Activated CD8-positive, alpha-beta memory T cell treated with anti-CD3 and anti-CD28 coated beads, Interleukin-2, amount 50 U/mL, for 1 hour (primary cell): Measurements from ENCODE around the gene LBH.

Source experiments
- DNase-seq: peaks from one replicate; pipeline ENCODE4 v3.0.0-alpha.2; 2020; ENCODE audit errors: extremely low read depth

LBH gene

DNA sequence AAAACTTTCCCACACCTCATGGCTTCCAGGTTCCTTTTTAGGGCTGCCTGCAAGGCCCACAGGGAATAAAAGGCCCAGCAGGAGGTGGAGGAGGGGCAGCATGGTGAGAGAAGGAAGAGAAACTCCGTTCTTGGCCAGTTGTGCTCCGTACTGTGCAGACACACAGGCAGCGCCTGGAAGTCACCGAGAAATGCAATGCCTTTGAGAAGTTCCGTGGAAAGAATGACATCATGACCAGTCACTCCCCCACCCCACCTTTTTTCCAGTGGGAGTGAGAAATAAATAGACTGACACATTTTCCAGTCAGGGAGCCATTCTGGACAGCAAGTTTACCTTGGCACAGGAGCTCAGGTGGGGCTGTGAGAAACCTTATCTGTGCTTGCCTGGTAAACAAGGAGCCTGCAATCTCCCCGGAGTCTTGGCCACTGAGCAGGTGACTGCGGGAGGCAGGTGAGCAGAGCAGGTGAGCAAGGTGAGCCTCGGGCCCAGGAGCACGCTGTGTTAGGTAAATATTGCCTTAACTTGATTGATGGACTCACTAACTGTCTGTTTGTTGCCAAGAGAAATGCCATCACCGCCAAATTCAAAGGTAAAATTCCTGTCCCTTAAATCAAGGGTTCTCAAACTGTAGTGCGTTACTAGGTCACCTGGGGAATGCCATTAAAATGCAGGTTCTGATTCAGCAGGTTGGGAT is 13.5 kb upstream of the LBH start:
- no peak for DNase-seq

DNA sequence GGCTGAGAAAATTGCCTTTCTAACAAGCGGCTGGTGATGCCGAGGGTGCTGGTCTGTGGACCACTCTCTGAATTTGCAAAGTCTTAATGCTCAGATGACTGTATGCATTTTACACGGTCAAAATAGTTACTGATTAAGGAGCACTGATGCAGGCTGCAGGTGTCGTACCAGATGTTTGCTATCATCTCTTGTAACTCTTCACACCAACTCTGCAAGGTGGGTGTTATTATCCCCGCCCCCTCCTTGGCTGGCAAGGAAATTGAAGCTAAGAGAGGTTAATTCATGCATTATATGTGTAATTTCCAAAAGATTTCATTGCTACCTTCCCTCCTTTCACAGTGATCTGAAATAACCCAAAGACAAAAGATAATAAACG is 13.0 kb upstream of the LBH start:
- DNase-seq: no peak

DNA sequence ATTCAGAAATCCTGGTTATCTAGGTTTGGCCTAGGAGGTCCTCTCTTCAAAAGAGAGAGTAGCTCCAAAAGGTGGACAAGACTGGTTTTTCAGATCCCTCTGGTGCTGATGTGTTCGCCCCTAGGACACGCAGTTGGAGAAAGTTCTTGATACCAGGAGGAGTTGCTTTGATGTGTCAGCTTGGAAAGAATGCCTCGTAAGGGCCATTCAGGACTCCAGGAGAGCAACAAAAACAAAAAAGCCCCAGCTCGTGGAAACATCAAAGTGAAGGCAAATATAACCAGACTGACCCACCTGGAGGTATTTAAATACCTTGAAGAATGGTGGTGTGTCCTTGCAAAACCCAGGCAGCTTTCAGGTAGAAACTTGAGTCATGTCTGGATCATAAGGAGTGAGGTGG is 12.5 kb upstream of the LBH start:
- no peak for DNase-seq

DNA sequence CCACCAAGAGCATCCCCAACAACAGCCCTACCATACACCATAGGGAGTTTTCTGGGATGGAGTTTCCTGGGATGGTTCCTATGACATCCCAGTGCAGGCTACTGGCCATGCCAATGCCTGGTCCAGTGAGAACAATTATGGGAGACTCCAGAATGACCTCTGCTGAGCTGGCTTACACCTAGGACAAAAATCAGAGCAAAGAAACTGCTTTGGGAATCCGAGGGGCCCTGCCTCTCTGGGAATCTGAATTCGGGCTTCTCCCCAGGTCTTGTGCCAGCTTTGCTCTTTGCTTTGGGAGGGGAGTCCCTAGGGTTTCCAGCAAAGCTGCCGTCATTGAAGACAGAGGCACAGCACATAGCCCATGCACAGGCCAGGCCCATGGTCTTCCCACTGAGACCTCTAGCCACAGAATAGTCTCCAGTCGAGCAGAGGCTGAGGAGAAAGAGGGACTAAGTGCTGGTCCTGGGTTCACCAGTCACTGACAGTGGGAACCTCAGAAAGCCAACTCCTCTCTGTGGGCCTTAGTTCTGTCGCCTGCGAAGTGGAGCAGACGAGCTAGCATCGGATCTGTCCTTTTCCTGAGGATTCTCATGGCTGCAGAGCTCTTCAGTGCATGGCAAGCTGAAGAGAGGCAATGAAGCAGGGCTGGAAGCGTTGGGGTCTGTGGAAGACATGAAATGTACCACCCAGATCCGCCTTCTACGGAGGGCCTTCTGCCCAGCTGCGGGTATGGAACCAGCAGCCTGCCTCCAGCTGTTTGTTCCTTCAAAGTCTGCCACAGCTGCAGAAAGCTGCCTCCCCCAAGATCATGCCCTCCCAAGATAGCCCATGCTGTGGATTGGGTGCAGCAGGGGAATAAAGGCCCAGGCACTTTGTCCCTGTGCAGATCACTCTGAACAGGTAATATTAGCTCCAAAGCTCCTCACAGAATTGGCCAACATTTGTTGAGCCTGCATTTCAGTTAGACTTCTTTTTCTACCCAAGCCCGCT is 11.2 kb upstream of the LBH start:
- no peak for DNase-seq

DNA sequence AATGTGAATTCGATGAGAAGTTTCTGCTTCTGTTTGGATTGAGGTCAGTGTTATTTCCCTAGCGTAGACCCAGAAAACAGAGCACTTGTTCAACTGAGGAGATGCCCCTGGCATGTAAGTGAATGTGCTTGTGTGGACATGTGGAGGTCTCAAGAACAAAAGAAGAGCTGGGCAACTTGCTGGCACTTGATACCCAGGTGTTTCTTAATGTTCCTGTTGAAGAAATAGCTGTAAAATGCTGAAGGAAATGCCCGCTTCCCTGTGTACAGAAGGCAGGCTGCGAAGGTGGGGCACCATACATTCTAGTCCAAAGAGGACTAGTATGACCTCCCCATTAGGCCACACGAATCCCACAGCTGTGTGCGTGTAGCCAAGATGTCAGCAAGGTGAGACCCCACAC is 9.8 kb upstream of the LBH start:
- DNase-seq: no peak

DNA sequence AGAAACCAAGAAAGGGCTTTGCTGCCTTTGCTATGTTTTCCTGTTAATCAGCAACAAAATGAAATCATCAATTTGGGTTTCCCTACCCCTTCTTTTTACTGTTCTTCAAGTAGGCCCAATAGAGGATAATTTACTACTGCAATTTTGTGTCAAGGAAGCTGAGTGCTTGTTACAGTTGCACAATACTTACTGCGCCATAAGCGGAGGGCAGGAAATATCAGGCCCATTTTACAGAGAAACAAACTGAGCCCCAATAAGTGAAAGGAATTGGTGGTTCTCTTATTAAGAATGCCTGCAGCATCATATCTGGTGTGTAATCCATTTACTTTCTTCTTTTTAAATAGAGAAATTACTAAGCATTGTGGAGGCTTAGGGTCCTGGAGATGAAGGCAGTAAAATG is 9.3 kb upstream of the LBH start:
- no peak for DNase-seq

DNA sequence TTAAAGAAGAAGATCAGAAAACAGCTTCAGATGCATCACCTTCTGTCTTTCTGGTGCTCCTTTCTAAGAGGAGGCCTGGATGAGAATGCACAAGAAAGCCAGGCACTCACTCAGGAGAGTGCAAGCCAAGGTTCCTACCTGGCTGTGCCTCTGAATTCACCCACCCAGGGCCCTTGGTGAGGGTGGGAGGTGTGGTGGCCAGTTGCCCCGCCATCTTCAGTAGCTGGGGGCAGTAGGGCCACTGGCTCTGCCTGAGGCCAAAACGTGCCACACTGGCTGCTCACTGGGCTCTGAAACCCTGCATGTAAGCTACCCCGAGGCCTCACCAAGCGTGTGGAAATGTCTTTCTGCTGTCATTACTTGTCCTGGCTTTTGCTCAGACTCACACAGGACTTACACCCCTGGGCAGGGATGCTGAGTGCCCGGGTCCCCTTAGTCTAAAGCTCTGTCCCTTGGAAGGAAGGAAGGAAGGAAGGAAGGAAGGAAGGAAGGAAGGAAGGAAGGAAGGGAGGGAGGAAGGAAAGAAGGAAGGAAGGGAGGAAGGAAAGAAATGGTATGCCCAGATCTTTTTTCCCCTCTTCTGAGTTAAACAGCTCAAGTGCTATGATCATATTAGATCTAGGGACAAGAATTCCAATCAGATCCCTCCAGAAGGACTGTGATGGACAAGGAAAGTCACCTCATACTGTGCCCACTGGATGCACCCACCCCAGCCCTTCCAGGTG is 8.5 kb upstream of the LBH start:
- DNase-seq: no peak

DNA sequence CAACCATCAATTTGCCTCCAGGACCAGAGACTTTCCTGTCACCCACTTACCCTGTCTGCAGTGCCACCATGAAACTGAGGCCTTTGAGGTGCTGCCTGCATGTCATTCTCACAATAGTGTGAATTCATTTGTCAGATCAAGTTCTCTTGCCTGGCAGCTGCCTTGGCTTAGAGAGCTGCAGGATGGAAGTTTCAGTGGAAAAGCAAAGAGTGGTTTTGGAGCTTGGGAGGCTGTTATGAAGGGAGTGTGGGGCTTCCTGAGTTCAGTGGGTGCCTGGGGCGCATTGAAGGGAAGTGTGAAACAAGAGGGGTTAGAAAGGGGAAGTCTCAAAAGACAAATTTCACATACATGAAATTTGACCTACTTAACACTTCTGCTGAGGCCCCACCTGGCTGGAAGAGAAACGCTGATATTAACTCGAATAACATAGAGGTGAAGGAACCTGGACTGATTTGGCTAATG is 7.9 kb upstream of the LBH start:
- no peak for DNase-seq

DNA sequence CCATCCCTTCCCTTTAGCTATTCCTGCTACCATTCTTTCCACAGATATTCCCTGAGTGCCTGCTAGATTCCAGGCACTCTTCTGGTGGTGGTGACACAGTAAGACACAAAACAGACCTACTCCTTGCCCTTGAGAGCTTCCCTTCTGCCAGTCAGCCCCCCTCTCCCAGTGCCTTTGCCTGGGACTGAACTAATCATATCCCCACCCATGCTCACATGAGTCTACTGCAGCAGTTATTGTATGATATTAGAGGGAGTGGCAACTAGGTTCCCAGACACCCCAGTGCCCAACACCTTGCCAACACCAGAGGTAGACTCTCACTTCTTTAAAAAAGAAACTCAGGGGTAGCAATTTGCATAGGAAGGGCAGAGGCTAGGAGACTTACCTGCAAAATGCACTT is 7.2 kb upstream of the LBH start:
- no peak for DNase-seq

DNA sequence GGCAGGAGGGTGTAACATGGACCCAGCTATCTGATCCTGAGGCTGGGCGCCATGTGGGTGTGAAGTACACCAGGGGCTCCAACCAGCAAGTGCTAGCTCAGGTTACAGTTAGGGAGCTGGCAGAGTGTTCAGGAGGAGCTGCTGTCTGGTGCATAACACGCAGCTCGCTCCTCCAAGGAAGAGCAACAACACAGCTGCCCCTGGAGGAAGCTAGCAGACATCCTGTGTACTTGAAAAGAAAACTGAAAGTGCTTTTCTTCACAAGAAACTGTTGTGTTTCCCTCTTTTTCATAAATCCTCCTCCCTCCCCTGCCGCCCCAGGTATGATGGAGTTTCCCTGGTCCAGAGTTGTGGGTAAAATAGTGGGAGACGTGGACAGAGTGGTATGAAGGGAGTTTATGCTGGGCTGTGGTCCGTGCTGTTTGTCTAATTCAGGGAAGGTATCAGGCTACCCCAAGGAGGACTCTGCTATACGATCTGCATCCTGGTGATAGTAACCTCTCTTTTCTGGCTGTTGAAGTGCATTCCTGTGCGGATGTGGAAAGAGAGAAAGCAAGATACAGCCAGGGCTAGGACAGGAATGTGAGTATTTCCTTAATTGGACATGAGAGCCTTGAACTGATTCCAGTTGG is 6.1 kb upstream of the LBH start:
- no peak for DNase-seq

DNA sequence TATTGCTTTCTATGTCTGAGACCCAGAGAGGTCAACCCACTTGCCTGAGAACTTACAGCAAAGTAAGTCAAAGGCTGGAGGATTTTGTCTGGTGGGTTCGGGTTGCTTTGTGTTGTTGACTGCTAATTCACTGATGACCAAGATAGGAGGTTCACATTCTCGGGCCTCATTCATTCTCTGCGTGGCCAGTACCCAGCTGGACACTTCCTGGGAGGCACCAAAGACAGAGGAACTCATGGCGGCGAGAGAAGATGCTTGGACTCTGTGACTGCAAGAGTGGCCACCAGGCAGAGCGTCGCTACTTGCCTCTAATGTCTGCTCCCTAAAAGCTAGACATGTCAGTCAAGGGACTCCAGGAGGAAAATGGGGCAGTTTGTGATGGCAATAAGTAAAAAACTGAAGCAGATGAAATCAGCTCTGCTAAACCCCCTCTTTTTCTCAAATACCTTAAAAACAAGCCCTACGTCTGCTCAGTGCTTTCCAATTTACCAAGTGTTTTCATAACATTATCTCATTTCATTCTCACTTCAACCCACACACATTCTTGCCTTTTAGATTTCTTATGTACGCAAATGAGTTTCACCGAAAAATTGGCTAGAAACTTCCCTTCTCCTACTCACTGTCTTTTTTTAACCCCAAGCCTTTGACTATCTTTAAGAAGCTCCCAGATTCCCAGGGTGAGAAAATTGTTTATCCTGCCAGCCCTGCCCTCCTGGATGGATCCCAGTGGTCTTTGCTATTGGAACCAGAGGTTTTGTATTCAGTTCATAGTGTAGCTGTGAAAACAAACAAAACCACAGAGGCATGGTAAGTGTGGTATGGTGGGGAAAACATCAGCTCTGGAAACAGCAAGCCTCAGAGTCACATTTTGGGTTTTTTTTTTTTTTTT is 4.9 kb upstream of the LBH start:
- DNase-seq: no peak

DNA sequence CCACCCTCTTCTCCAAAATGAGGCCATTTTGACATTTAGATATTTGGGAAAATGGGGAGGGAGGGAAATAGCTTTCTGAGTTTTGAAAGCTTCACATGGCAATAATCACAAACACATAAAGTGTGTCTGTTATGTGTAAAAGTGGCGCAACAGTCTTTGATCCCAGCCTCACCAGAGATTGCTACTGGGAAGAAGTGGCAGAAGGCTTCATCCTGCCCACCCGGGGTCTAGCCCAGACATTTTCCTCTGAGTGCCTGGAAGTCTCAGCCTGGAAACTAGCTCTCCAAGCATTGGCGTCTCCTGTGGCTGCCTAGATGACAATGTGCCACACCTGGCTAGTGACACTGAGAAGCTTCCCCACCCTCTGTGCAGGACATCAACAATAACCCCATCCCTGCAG is 1.7 kb upstream of the LBH start:
- no peak for DNase-seq

DNA sequence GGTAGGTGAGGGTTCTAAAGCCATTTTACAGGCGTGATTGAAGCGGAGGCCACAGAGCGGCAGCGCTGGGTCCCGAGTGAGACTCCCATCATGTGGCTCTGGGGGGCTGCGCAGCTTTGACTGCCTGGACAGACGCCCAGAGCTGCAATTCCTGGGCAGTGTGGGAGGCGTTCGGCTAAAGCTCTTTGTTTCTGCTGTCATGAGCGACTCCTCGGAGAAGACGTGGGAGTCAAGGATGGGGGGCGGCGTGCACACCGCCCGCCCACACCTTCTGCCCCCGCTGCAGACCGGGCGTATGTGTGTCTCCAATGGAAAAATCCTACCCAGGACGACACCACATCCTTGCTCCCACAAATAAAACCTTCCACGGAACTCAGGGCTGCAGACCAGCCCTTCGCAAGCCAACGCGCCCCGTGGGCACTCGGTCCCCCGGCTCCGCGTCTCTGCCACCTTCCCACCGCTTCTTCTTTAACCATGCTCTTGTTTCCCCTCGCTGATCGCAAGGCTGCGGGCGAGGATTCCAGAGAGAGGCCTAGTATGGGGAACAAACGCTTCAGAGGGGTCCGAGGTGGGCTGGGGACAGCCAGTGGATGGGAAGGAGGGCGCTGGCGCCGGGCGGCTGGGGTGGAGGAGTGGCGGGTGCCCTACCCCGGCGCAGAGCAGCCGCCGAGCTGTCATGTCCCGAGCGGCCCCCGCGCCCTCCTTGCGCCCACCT is 680 bp upstream of the LBH start:
- DNase-seq: no peak

DNA sequence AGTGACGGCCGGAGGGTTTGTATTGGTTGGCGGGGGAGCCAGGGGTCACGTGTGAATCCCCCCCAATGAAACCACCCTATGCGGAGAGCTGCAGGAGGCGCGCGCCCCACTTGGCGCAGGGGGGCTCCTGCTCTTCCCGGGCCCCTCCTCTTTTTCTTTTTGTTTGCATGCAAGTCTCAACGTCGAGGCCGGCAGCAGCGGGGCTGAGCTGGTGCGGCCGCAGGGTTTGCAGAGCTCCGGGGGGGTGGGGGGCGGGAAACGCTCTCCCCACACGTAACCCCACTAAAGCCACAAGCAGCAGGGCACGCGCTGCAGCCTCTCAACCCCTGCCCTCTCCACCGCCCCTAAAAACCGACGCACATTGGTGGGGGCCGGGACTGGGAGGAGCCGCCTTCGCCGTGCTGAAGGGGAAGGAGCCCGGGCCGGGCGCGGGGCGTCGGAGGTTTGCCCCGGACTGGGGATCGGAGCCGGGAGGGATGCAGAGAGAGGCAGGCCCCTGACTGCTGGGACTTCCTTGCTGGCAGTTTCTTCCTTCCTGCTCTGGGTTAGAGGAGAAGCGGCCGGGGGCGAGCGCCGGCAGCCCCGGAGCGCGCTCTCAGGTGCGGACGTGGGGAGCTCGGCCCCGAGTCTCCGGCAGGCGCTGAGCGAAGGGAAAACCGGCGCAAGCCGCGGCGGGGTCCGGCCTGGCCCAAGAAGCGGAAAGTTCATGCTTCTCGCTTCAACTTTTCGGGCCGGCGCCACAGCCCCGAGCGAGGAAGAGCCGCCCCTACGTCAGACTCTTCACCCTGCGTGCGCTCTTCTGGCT is 864 bp downstream of the LBH start:
- DNase-seq: peak; percentile 71

DNA sequence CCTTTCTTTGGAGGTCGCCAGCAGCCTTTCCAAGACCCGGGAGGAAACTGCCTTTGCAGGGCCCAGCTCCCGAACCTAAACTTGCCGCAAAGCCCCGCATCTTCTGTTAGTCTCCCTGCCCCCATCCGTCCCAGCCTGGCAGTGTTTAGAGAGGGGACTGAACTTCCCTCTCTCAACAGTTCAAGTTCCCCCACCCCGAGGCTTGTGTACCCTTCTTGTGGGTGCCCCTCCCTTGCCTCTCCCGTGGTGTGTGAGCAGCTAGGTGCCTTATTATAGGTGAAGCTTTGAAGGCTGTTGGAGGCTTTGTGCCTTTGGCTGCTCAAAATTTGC is 1.4 kb downstream of the LBH start:
- no peak for DNase-seq

DNA sequence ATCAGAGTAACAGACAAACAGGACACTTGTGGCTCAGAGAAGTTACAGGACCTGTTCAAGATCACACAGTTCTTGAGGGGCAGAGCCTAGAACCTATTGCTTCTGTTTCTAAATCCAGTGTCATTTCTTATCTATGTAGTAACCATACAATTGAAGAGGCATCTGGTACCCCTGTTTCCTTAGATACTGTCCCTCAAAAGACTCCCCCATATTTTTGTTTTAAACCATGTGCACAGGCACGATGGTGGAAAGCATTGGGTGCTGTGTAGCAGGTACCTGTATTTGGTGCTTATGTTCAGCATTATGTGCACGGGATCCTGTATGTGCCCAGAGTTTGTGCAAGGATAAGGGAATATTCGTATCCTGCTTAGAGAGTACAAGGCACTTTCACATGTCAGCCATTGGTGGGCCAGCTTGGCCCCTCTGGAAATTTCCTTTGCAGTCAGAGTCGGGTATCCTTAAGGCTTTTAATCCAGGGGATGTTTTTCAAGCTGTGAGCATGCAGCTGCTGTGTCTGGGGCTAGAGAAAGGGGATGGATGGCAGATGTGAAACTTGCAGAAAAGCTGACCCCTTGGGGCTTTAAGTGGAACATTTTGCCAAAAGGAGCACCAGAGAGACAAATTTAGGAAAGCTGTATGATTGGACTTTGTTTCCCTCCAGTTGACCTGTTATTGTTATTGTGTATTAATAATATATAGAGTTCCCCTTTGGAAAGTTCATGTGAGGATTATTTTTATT is 2.1 kb downstream of the LBH start:
- no peak for DNase-seq

DNA sequence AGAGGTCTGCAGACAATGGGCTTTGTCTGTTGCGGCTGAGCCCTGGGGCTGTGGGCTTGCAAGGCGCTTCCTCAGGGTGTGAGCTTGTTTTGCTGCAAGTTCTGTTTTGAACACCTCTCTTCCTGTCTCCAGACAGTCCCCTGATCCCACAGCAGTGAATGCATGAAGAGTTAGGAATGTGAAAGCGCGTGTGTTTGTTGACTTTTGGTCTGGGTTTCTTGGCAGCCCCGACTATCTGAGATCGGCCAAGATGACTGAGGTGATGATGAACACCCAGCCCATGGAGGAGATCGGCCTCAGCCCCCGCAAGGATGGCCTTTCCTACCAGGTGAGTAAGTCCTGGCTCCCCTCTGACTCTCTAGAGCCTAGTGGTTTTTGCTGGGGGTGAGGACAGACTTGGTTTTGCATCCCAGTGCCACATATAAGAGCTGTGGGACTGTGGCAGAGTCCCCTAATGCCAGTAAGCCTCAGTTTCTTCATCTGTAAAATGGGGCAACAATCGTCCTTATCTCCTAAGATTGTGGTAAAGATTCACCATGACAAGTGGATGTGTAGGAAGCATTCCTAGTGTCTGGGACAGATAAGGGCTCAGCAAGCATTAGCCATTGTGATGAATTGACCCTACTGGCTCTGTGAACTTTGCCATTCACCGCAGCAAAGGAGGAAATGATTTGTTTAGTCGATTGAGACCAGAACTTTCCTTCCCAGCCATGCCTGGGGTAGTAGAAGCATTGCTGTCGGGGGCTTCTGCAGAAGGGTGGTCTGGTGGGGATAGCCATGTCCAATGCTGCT is 3.0 kb downstream of the LBH start:
- no peak for DNase-seq

DNA sequence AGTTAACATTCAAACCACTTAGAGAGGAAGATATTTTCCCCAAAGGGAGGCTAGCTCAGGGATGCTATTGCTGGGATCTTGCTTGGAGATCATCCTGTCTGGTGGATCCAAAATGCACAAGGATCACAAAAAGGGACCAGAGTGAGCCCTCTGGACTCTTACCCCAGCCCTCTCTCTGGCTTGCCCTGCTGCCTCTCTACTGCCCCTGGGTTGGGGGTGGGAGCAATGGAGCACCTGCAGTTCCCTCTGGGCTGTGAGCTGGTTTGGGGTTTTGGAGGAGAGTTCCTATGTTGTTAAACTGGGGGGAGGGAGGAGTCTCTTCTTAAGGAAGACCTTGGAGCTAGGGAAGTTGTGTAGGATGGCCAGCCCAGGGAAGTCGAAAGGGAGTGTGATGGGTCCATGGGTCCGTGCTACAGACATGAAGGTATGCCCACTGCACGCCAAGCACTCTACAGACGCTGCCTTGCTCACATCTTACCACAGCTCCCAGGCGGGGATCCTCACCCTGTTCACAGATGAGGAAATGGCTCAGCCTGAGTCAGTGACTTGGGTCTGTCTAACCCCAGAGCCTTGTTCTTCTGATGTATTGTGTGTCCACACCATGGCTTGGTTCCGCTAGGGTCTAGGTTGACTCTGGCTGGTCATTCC is 3.8 kb downstream of the LBH start:
- DNase-seq: no peak
